A172 (cell line): ENCODE results near the gene TAGLN3. TPM values are rescaled to one million over a fixed set of nuclear protein-coding genes. Genes with fewer than 3 reads are reported as not detected.

Experiments used
- DNase-seq: peaks from one replicate; pipeline ENCODE4 v3.0.0-alpha.2; 2015; ENCODE audit warnings: low spot score
- total RNA-seq: library from RNA; depleted of rRNA; stranded (reverse); fragments of >200 nt; shearing (Covaris generic); gene quantifications from 2 replicates; pipeline ENCODE4 v1.2.3, GENCODE V29; 2014

Gene TAGLN3
- total RNA-seq, 1 experiment from 2014 or later, result not detected

DNA sequence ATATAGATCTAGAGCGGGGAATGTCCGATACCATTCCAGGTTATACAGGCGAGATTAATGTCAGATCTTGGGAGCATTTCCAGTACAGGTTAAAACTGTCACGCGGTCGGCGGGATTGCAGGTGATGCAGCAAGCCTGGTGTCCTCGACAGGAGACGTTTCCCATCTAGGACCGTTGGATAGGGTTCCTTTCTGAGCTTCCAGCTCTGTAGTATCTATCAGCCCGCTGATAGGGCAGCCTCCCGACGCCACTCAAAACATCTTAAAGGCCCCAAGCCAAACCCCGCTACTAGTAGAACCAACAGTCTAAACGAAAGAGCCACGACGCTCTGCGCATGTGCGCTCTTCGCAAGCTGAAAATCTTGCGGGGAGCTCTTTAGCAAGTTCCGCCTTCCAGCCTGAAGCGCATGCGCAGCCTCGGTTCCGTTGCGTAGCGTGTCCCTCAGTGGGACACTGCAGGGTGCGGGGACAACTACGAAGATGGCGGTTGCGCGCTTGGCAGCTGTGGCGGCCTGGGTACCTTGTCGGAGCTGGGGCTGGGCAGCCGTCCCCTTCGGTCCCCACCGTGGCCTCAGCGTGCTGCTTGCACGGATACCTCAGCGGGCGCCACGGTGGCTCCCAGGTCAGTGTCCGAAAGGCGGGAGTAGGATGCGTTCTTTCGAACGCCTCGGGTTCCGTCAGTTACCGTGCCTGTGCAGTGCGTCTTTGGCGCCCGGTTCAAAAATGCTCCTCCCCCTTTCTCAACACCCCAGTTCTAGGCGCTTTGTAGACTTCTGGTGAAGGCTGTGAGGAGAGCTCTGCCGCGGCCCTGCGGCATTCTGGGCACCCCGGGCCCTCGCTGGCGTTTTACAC is 19.9 kb upstream of the TAGLN3 start, which contains the start of gene ABHD10:
TSS of gene ABHD10 (plus strand) at position 444 of the 851 bp plus-strand sequence. CDS start at position 480, 36 bp downstream.
- peak; percentile 99 for DNase-seq

DNA sequence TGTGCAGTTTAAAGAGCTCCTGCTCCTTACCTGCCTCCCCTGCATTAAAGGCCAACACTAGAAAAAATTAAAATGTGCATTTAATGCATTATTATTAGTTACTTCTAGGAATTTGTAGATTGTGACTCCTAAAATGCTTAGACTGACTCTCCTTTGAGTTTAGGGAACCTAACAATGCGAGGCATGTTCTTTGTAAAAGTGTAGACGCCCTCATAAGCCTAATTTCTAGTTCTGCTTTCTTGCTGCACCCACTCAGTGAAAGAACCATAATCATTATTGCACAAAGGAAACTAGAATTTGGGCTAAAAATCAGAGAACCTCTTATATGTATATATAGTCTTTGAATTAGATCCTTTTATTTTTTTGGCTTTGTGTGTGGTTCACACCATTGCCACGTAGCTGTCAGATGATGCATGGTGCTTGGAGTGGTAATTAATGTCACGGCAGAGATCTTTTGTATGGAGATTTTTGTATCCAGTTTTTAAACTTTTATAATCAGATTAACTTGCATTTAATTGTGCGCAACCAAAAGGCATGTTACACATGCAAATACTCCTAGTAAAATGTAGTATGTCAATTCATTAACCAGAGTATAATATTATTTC is 19.2 kb upstream of the TAGLN3 start:
- DNase-seq, result no peak

DNA sequence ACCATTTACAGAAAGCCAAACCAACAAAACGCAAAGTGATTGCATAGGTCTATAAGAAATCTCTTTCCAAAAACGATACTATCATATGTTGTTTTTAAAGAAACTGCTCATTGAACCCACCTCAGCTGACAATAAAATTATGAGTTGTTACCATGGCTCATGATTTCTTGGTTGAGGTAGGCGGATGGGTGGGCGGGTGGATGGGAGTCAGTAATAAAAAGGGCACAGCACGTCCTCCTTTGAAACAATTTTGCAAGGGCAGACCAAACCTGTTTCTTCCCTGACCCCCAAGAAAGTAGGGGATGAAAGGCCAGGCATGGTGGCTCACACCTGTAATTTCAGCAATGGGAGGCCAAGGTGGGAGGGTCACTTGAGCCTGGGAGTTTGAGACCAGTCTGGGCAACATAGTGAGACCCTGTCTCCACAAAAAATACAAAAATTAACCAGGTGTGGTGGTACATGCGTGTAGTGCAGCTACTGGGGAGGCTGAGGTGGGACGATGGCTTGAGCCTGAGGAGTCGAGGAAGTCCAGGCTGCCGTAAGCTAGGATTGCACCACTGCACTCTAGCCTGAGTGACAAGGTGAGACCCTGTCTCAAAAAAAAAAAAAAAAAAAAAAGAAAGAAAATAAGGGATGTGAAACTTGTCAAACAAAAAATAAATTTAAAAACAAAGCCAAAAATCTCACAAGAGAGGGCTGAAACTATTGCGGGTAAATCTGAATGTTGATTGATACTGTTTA is 17.8 kb upstream of the TAGLN3 start:
- DNase-seq, result no peak

DNA sequence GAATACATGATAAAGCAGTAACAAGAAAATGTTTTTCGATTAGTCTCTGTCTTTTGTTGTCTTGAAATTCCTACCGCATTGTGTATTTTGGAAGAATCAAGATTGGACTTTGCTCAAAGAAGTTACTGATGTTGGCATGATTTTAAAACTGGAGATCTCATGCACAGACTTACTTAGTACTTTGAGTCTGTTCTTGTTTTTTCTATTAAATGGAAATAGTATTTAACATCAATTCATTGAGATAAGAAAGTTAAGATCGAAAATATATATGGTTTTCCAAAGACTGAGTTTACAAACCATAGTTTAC is 17.3 kb upstream of the TAGLN3 start:
- DNase-seq, result no peak

DNA sequence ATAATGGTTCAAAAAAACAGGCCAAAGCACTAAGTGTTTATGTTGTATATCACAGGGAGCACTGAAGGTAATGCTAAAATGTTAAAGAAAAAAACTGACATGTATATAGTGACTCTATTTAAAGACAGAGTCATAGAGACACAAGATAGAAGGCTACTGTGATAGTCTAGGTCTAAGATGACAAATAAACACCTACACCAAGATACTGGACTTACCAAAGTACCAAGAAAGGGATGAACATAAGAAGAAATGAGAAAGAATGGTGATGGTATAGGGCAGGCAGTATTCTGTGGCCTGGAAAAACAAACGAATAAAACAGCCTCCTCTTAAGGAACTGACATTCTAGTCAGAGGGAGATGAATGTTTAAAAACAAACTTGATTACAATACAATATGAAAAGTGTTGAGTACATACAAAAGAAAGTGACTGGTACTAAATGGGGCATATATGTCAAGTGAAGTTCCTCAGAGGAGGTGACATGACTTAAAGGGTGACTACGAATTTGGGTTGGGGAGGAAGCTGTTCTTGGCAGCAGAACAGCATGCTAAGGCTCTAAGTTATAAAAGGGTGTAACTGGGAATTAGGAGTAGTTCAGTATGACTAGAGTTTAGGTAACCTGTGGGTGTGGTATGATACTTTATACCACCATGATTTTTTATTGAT is 14.0 kb upstream of the TAGLN3 start:
- DNase-seq, result no peak

DNA sequence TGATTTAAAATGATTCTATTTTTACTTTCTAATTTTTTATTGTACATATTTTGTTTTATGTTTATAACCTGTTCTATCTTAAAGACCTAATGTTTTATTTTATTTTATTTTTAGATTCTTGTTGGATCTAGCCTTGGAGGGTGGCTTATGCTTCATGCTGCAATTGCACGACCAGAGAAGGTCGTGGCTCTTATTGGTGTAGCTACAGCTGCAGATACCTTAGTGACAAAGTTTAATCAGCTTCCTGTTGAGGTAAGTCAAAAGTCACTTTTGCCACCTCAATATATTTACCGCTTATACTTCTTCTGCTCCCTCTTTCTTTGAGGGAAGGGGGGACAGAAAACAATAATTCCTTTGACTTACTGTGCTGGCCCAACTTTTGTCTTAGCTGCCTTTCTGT is 11.9 kb upstream of the TAGLN3 start:
- no peak for DNase-seq

DNA sequence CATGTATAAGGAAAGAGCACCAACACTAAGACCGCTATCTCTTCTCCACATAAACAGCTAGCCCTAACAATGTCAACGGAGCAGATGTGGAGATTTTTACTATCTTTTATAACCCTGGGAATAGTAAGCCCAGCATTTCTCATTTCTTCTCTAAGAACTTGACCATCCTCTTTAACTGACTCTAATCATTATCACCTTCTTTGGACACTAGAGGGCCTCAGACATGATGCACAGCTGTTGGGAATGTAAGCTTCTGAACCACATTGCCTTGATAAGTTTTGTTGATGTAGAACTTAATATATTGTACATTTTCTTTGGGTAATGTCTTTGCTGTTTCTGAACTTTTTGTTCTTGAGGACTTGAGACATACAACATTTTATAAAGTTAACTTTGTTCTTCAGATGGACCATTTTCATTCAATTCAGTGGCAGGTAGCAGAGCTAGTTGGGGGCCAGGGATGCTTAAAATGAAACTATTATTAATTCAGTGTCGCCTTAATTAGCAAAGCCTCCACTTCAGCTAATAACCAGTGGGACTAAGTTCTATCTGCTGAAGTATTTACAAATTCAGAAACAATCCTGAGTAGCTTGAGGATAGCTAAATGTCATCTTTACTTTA is 9.6 kb upstream of the TAGLN3 start:
- DNase-seq, result peak; percentile 56

DNA sequence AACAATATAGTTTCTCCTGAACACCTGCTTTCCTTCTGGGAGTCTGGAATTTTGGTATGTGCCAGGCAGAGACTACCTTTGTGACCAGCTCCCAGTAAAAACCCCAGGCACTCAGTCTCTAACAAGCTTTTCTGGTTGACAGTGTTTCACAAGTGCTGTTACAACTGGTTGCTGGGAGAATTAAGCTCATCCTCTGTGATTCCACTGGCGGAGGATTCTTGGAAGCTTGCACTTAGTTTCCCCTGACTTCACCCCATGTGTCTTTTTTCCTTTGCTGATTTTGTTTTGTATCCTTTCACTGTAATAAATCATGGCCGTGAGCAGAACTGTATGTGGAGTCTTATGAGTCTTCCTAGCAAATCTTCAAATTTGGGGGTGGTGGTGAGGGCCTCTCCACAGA is 5.7 kb upstream of the TAGLN3 start:
- no peak for DNase-seq

DNA sequence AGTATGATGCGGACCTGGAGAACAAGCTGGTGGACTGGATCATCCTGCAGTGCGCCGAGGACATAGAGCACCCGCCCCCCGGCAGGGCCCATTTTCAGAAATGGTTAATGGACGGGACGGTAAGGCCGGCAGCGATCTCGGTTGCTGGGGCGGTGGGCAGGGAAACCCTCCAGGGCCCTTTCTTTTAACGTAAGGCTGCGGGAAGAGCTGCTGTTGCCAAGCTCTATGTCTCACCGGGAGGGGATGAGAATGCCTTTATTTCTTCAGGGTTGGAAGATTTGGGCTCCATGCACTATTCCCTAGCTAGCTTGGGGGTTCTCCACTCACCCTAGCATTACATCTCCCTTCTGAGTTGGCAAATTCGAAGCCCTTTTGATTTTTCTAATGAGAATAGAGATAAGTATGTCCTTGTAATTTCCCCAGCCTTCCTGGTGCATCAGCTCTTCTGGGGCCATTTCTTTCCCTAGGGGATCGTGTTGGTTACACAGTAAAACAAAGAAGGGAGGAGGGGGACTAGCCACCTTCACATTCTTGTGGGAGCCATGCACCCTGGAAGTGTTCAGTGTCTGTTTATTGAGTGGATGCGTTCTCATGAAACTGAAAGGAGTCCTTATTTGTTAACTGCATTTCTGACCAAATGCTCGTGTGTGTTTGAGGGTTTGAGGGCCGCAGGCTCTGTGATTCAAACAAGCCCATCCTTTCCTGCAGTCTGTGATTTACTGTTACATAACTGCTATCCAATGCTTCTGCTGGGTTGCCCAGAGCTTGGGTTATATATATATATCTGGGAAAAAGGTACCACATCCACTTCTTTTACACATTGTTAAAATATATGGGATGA is 982 bp downstream of the TAGLN3 start:
- no peak for DNase-seq

DNA sequence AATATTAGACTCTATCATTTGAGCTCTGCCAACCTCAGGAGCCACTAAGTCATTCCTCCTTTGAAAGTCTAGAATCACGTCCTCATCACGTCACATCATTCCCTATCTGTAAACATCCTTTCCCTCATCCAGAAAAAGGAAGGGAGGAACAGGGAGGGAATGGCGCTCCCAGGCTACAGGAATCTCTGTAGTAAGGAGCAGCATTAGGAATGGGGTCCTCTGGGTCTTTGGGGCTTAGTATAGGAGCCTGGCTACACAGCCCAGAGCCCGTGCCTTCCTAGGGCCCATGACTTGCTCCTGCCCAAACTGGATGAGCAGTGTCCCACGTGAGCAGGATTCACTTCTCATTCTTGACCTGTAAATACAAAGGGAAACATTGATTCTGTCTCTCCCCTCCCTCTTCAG is 1.6 kb downstream of the TAGLN3 start:
- DNase-seq, result no peak

DNA sequence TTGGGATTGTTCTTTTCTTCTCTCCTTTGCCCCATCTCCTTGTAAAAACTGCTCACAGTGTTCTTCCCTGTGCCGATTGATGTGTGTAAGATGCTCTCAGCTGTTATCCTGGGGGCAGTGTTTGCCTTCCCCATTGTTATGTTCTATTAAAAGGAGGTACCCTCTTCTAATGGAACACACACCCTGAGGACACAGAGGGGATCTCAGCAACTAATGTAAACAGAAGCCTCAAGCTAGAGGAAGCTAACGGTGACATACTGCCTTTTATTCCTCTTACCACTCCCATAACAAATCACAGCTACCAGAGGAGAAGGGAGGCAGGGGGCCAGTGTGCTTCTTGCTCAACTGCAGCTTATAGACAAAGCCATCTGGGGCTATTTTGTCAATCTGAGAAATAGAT is 2.2 kb downstream of the TAGLN3 start:
- no peak for DNase-seq

DNA sequence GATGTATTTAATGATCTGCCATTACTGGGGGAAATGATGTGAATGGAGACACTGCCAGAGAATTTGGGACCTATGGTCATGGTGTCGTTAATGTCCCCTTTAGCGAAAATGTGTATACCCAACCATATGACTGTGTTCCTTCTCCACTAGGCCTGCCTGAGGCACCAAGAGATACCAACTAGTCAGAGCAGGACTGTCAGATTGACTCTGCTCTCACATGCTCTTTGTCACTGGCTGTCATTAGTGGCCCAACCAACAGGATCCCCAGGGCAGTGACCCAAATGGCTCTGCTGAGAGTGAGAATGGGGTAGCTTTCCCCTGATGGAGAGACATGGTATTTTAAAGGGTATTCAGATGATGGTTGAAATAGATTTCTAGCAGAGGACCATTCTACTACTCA is 2.8 kb downstream of the TAGLN3 start:
- DNase-seq, result no peak

DNA sequence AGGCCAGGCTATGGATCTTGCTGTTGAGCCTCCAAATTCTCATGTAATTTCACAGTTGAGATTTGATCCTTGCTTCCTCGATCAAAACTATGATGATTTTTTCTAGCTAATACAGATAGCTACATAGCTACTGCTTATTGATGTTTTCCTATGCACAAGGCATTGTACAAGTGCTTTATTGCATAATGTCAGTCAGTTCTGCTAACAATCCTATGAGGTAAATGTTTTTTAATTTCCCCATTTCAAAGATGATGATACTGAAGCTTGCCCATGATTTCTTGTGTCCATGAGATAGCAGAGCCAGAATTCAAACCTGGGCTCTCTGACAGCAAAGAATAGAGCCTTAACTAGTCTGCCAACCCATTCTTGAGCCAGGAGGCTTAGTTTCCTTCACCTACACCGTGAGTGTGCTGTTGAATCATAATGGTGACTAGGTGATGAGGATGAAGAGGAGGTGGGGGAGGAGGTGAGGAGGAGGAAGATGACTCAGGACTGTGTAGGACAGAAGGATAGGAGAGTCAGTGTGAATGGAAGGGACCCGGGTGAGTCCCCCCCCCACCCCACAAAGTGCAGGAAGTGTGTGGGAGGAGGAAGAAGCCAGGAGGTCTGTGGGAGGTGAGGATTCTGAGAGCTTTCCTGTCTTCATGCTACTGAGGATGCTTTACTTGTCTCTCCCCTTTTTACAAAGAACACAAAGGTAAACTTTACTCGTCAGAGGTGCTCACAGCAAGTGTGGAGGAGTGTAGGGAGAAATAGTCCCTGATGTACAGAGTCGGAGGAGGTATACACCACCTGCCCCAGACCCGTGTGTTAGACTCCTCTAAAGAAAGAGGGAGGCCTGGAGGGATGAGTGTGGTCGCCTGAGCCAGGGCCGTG is 3.6 kb downstream of the TAGLN3 start:
- peak; percentile 84 for DNase-seq

DNA sequence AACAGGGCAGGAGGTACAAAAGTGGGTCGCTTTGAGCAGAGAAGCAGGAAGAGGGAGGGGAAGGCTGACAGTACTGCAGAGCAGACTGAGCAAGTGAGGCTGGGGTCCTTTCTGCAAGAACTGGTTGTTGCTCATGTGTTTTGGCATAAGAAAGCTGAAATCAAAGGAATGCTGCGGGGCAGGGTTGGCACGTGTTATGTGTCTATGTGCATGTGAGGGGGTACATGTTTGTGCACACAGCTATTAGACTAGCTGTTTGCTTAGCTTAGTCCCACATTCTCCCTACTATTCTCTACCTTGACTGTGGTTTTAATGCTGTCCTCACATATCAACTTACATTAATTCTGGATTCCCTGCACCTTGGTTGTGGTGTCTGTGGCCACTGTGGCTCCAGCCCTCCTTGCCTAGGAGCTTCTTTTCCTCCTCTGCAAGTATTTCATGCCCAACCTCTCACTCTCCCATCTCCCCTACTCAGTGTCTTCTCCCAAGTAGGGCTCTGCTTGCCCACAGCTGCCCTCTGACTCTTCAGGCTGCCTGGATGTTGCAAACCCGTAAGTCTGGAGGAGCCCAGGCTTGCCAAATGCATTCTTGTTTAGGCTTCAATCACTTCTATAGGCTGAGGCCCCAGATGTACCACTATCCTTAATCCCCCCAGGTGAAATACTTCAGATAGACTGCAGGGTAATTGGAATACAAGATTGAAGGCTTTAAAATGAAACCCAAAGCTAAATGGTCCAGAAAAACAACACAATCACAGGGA is 4.8 kb downstream of the TAGLN3 start:
- no peak for DNase-seq

DNA sequence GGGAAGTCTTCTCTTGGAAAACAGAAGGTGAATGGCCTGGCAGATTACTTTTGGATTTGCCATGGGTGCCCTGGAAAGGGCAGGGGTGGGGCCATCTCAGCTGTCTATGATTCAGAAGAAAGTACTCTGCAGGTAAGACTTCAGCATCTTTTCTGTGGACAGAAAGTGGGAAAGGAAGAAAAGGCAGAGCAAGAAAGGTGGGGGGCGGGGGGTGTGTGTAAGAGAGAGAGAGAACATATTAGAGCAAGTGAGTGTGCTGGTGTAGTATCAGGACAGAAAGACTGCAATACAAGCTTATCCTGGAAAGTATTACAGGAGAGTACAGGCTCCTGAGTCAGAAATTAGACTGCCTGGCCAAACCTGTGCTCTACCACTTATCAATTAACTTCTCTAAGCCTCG is 5.5 kb downstream of the TAGLN3 start:
- no peak for DNase-seq

DNA sequence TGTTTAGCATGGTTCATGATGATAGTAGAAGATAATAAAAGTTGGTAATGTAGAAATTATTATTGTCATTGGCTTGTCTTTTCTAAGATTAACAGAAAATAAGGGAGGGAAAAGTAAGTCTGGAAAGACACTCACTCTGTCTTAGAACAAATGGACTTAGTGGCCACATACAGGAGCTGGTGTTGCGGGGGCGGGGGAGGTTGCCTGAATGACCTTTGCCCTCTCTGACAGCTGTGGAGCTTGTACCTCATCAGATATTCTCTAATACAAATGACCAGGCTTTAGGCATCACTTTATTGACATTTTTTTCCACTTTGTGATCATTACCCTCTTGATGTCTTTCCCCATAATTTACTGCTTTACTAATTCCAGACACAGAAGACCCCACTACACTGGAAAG is 5.9 kb downstream of the TAGLN3 start:
- DNase-seq, result no peak

DNA sequence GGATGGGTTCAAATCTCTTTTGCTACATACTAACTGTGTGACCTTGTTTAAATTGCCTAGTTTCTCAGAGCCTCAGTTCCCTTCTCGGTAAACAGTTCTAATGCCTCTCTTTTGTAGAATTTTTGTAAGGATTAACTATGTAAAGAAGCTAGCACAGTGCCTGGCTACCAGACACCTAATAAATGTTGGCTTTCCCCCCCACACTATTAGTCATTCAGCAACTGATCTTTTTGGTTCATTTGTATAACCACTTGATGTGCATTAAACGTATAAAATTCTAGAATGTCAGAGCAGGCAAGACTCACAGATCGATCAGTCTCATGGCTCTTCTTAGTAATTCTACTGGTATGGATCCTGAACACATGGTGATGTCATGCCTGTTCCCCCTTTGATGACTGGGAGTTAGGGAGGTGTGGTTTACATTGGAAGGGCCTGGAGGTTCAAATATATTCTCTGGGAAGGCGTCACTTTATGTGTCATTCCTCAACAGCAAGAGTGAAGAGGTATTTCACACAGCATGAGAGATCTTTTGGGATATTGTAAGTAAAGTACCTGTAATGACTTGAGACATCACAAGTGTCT is 6.5 kb downstream of the TAGLN3 start:
- no peak for DNase-seq

DNA sequence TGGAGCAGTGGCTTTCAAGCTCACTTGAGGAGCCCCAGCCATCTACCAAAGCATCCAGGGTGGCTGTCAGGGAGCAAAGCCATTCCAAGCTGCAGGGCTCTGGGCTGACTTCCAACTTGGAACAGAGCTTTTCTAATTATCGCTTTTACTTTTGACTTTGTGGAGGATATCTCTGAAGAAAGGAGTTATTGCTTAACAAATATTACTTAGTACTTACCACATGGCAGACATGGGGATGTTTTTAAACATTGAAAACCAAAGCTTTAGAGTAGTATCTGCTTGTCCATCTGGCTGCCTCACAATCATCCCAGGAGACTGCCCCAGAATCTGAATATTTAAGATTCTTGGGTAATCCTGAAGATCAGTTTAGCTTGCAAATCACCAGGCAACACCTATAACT is 8.9 kb downstream of the TAGLN3 start:
- no peak for DNase-seq

DNA sequence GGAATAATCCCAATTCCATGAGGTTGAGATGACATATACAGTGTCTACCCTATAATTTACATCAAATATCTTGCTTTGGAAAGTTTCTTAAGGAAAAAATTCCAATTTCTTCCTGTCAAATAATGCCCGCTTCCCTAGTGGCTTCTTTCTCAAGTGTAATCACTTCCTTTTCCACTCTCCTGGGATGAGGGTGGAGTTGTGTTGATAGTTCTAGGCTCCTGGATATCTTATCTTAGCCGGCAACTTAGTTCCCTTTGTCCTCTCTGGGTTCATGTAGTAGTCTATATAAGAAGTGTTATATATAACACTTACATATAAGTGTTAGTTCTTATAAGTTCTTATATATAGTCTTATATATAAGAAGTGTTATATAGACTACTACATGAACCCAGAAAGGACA is 10.9 kb downstream of the TAGLN3 start:
- DNase-seq, result no peak
